ENCODE data around the gene NEB.

- TF ChIP-seq POLR2A (IDR thresholded peaks at IDR 0.05): no peak
- no peak for TF ChIP-seq CTCF (IDR thresholded peaks at IDR 0.05)
Observed at GRCh38 chr2:151730262-151730975, 3.9 kb downstream of the NEB start.
